NB4 (cell line): ENCODE data around the gene CGNL1.

Experiments used
- DNase-seq: peaks from one replicate; pipeline ENCODE4 v3.0.0; 2010; ENCODE audit warnings: low read depth
- H3K4me3 ChIP-seq: one replicate; pipeline ENCODE4 v1.5.1; 2011; ENCODE audit warnings: mild to moderate bottlenecking, low read depth, low read length, moderate library complexity
- CTCF ChIP-seq: IDR thresholded peaks from one replicate; pipeline ENCODE4 v1.5.1; 2012; ENCODE audit warnings: low read depth, low read length
- MAX ChIP-seq: IDR thresholded peaks from 2 replicates; pipeline ENCODE4 v1.6.1; 2011; ENCODE audit warnings: low read depth, low read length
- MYC ChIP-seq: IDR thresholded peaks from 2 replicates; pipeline ENCODE4 v1.6.1; 2011; ENCODE audit warnings: low read depth, low read length
- POLR2A ChIP-seq: IDR thresholded peaks from 2 replicates; pipeline ENCODE4 v1.6.1; 2011; ENCODE audit warnings: mild to moderate bottlenecking; ENCODE audit not compliant: insufficient read length; ENCODE audit errors: extremely low read depth

CGNL1 gene

GRCh38 chr15:57382969-57383368 lies 6.7 kb downstream of the CGNL1 start:
- TF ChIP-seq CTCF (no peak), POLR2A (no peak), MYC (no peak), MAX (no peak)
- H3K4me3 ChIP-seq = no peak overlapping the region
- no peak for DNase-seq

- no peak overlapping the region for H3K4me3 ChIP-seq
- no peak for DNase-seq
- no peak for TF ChIP-seq CTCF
- TF ChIP-seq MAX = no peak
- no peak for TF ChIP-seq MYC
- TF ChIP-seq POLR2A = no peak
Observed at GRCh38 chr15:57384024-57384423, 7.7 kb downstream of the CGNL1 start.

- no peak for DNase-seq
- TF ChIP-seq POLR2A = no peak
- no peak for TF ChIP-seq MYC
- TF ChIP-seq CTCF = no peak
- no peak for TF ChIP-seq MAX
- H3K4me3 ChIP-seq = no peak overlapping the region
Observed at GRCh38 chr15:57384816-57385215, 8.5 kb downstream of the CGNL1 start.

- TF ChIP-seq MAX (no peak), POLR2A (no peak), MYC (no peak), CTCF (no peak)
- H3K4me3 ChIP-seq = no peak overlapping the region
- DNase-seq = no peak
Observed at GRCh38 chr15:57385923-57386390, 9.7 kb downstream of the CGNL1 start.

- no peak overlapping the region for H3K4me3 ChIP-seq
- TF ChIP-seq POLR2A (no peak), CTCF (no peak), MYC (no peak), MAX (no peak)
- DNase-seq = no peak
Observed at GRCh38 chr15:57386976-57387375, 10.7 kb downstream of the CGNL1 start.

- no peak for TF ChIP-seq MYC
- TF ChIP-seq CTCF = no peak
- no peak for TF ChIP-seq MAX
- TF ChIP-seq POLR2A = no peak
- DNase-seq = no peak
- H3K4me3 ChIP-seq = no peak overlapping the region
Observed at GRCh38 chr15:57387564-57388076, 11.3 kb downstream of the CGNL1 start.
